HEK293 (cell line): ENCODE measurements around the gene PARVA.

Source experiments
- CTCF ChIA-PET: fragments of 350-600 bp; formaldehyde crosslinking; extraction: SDS; loops from one replicate; lab custom pipeline; 2021; ENCODE audit warnings: antibody characterized with exemption; lab: Yijun Ruan, JAX
- POLR2A ChIA-PET: fragments of 300-600 bp; formaldehyde crosslinking; extraction: SDS; loops from one replicate; lab custom pipeline; 2020; ENCODE audit warnings: antibody characterized with exemption, inconsistent platforms; lab: Yijun Ruan, JAX
- H3K27ac ChIP-seq: fragments of 200-500 bp; sonication (Bioruptor generic); 2 replicates; pipeline ENCODE4 v1.5.1; 2014; ENCODE audit warnings: low read depth, low read length, control low read depth, inconsistent platforms; ENCODE audit errors: extremely low read depth
- H3K36me3 ChIP-seq, 2 experiments: fragments of 200-500 bp in 1 of 2; sonication (Bioruptor generic) in 1 of 2; 1 replicate in 1 of 2; 2 replicates in 1 of 2; pipeline ENCODE4 v1.5.1; 2014 to 2017; ENCODE audit warnings: inconsistent platforms in 2 of 2, low read length in 2 of 2; ENCODE audit not compliant: control insufficient read depth in 2 of 2, insufficient read depth in 1 of 2
- H3K4me1 ChIP-seq: fragments of 200-500 bp; sonication (Bioruptor generic); 2 replicates; pipeline ENCODE4 v1.5.1; 2014; ENCODE audit warnings: mild to moderate bottlenecking, low read length, inconsistent platforms; ENCODE audit not compliant: control insufficient read depth, insufficient read depth
- H3K4me3 ChIP-seq: 2 replicates; pipeline ENCODE4 v1.5.1; 2011; ENCODE audit warnings: low read depth, mild to moderate bottlenecking, control low read depth, low read length, moderate library complexity
- H3K9me3 ChIP-seq: fragments of 200-500 bp; sonication (Bioruptor generic); 2 replicates; pipeline ENCODE4 v1.5.1; 2014; ENCODE audit warnings: low read depth, low read length, inconsistent platforms; ENCODE audit not compliant: control insufficient read depth, insufficient read depth
- GLI2 ChIP-seq: fragments of 450-650 bp; formaldehyde crosslinking; IDR thresholded peaks from 2 replicates; pipeline ENCODE4; 2017; ENCODE audit warnings: missing biosample characterization, missing genetic modification characterization, low read depth, borderline replicate concordance
- GLIS2 ChIP-seq: fragments of 450-650 bp; formaldehyde crosslinking; IDR thresholded peaks from 2 replicates; pipeline ENCODE4 v1.5.1; 2016; ENCODE audit warnings: missing biosample characterization, missing genetic modification characterization
- HOXA7 ChIP-seq: sonication (generic); formaldehyde crosslinking; IDR thresholded peaks from 2 replicates; pipeline ENCODE4 v1.8.1; 2022; ENCODE audit warnings: missing genetic modification reagents, borderline replicate concordance
- KLF1 ChIP-seq: fragments of 450-650 bp; formaldehyde crosslinking; IDR thresholded peaks from 2 replicates; pipeline ENCODE4 v1.5.1; 2016; ENCODE audit warnings: missing biosample characterization, missing genetic modification characterization
- KLF8 ChIP-seq: fragments of 450-650 bp; formaldehyde crosslinking; IDR thresholded peaks from 2 replicates; pipeline ENCODE4 v1.5.1; 2016; ENCODE audit warnings: missing biosample characterization, missing genetic modification characterization
- YY1 ChIP-seq: fragments of 450-650 bp; formaldehyde crosslinking; IDR thresholded peaks from 2 replicates; pipeline ENCODE4 v1.5.1; 2018; ENCODE audit warnings: missing biosample characterization, missing genetic modification characterization
- ZNF112 ChIP-seq: fragments of 450-650 bp; formaldehyde crosslinking; IDR thresholded peaks from 2 replicates; pipeline ENCODE4 v1.5.0; 2017; ENCODE audit warnings: missing biosample characterization, missing genetic modification characterization
- ZNF132 ChIP-seq: fragments of 450-650 bp; formaldehyde crosslinking; IDR thresholded peaks from 2 replicates; pipeline ENCODE4 v1.5.1; 2017; ENCODE audit warnings: missing biosample characterization, missing genetic modification characterization, borderline replicate concordance
- ZNF169 ChIP-seq: fragments of 450-650 bp; formaldehyde crosslinking; IDR thresholded peaks from 2 replicates; pipeline ENCODE4 v1.5.1; 2016; ENCODE audit warnings: missing biosample characterization, missing genetic modification characterization
- ZNF174 ChIP-seq: fragments of 450-650 bp; formaldehyde crosslinking; IDR thresholded peaks from 2 replicates; pipeline ENCODE4 v1.5.0; 2017; ENCODE audit warnings: missing biosample characterization, mild to moderate bottlenecking, missing genetic modification characterization
- ZNF2 ChIP-seq: fragments of 450-650 bp; formaldehyde crosslinking; IDR thresholded peaks from 2 replicates; pipeline ENCODE4 v1.5.1; 2016; ENCODE audit warnings: missing biosample characterization, missing genetic modification characterization
- ZNF544 ChIP-seq: fragments of 450-650 bp; formaldehyde crosslinking; IDR thresholded peaks from 2 replicates; pipeline ENCODE4 v1.5.0; 2017; ENCODE audit warnings: missing biosample characterization, missing genetic modification characterization
- ZNF560 ChIP-seq: fragments of 450-650 bp; formaldehyde crosslinking; IDR thresholded peaks from 2 replicates; pipeline ENCODE4 v1.5.1; 2017; ENCODE audit warnings: missing biosample characterization, missing genetic modification characterization, borderline replicate concordance
- ZNF571 ChIP-seq: fragments of 450-650 bp; formaldehyde crosslinking; IDR thresholded peaks from 2 replicates; pipeline ENCODE4 v1.5.0; 2017; ENCODE audit warnings: missing biosample characterization, missing genetic modification characterization
- ZNF658 ChIP-seq: fragments of 450-650 bp; formaldehyde crosslinking; IDR thresholded peaks from 2 replicates; pipeline ENCODE4; 2016; ENCODE audit warnings: missing biosample characterization, missing genetic modification characterization
- ZNF664 ChIP-seq: fragments of 450-650 bp; formaldehyde crosslinking; IDR thresholded peaks from 2 replicates; pipeline ENCODE4 v1.5.1; 2016; ENCODE audit warnings: missing biosample characterization, missing genetic modification characterization
- ZNF830 ChIP-seq: fragments of 450-650 bp; IDR thresholded peaks from 2 replicates; pipeline ENCODE4 v1.5.0; 2018; ENCODE audit warnings: missing biosample characterization, missing genetic modification characterization, low read depth, mild to moderate bottlenecking, moderate library complexity
- ZNF837 ChIP-seq: fragments of 450-650 bp; formaldehyde crosslinking; IDR thresholded peaks from 2 replicates; pipeline ENCODE4 v1.5.1; 2016; ENCODE audit warnings: missing biosample characterization, missing genetic modification characterization
- TF ChIP-seq, protein P1 (sequence below): fragments of 450-650 bp; IDR thresholded peaks from 2 replicates; pipeline ENCODE4 v1.5.1; 2018; ENCODE audit warnings: missing biosample characterization, missing genetic modification characterization
- TF ChIP-seq, protein P2 (sequence below): fragments of 450-650 bp; formaldehyde crosslinking; IDR thresholded peaks from 2 replicates; pipeline ENCODE4 v1.5.1; 2016; ENCODE audit warnings: missing biosample characterization, missing genetic modification characterization, low read depth
- TF ChIP-seq, protein P3 (sequence below): fragments of 450-650 bp; formaldehyde crosslinking; IDR thresholded peaks from 2 replicates; pipeline ENCODE4 v1.5.1; 2017; ENCODE audit warnings: missing biosample characterization, missing genetic modification characterization

PARVA gene

DNA sequence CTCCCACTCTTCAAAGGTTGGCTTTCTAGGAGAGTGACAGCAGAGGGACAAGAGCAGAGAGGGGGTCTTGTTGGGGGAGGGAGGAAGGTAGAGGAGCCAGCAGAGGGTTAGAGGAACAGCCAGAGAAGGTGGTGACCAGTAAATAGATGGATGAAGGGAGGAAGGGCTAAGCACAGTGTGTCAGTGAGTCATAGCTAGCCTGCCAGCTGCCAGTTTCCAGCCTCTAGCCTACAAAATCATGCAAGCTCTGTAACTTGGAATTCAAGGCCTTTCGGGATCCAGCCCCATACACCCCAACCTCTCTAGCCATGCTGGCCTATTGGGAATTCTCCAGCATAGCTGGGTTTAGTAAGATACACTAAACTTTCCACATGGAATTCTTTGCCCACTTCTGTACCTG, 149.4 kb downstream of the PARVA start:
- no peak overlapping the region for H3K4me3 ChIP-seq
- H3K9me3 ChIP-seq = no peaks in the 10 kb centered on the region
- H3K4me1 ChIP-seq = no peaks in the 10 kb centered on the region
- ChIA-PET CTCF (interaction anchor here (0.7 kb wide), 1 partner anchor 250 kb away, joined by 3 read pairs; no protein-coding TSS in a partner anchor), POLR2A (interaction anchor here (0.6 kb wide), 1 partner anchor 1718 kb away, joined by 6 read pairs; no protein-coding TSS in a partner anchor)
- H3K27ac ChIP-seq = no peak overlapping the region
- H3K36me3 ChIP-seq = peaks cover 0 to 12% of the 10 kb centered on the region in 2 experiments; a peak in 1 of 3 replicates
- TF ChIP-seq ZNF664 (tag by site-specific recombination) = no peak
- no peak for TF ChIP-seq KLF8 (tag by site-specific recombination)
- no peak for TF ChIP-seq ZNF132 (tag by site-specific recombination)
- no peak for TF ChIP-seq ZNF544 (tag by site-specific recombination)
- no peak for TF ChIP-seq ZNF112 (tag by site-specific recombination)
- no peak for TF ChIP-seq ZNF2 (tag by site-specific recombination)
- no peak for TF ChIP-seq ZNF169 (tag by site-specific recombination)
- no peak for TF ChIP-seq ZNF571 (tag by site-specific recombination)
- TF ChIP-seq, protein P1, sequence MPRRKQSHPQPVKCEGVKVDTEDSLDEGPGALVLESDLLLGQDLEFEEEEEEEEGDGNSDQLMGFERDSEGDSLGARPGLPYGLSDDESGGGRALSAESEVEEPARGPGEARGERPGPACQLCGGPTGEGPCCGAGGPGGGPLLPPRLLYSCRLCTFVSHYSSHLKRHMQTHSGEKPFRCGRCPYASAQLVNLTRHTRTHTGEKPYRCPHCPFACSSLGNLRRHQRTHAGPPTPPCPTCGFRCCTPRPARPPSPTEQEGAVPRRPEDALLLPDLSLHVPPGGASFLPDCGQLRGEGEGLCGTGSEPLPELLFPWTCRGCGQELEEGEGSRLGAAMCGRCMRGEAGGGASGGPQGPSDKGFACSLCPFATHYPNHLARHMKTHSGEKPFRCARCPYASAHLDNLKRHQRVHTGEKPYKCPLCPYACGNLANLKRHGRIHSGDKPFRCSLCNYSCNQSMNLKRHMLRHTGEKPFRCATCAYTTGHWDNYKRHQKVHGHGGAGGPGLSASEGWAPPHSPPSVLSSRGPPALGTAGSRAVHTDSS = no peak
- TF ChIP-seq, protein P2, sequence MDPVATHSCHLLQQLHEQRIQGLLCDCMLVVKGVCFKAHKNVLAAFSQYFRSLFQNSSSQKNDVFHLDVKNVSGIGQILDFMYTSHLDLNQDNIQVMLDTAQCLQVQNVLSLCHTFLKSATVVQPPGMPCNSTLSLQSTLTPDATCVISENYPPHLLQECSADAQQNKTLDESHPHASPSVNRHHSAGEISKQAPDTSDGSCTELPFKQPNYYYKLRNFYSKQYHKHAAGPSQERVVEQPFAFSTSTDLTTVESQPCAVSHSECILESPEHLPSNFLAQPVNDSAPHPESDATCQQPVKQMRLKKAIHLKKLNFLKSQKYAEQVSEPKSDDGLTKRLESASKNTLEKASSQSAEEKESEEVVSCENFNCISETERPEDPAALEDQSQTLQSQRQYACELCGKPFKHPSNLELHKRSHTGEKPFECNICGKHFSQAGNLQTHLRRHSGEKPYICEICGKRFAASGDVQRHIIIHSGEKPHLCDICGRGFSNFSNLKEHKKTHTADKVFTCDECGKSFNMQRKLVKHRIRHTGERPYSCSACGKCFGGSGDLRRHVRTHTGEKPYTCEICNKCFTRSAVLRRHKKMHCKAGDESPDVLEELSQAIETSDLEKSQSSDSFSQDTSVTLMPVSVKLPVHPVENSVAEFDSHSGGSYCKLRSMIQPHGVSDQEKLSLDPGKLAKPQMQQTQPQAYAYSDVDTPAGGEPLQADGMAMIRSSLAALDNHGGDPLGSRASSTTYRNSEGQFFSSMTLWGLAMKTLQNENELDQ (tag by site-specific recombination) = no peak
- TF ChIP-seq ZNF560 (tag by site-specific recombination) = no peak
- no peak for TF ChIP-seq HOXA7
- no peak for TF ChIP-seq GLI2 (tag by site-specific recombination)
- no peak for TF ChIP-seq ZNF174 (tag by site-specific recombination)
- TF ChIP-seq GLIS2 = no peak
- TF ChIP-seq ZNF658 (tag by site-specific recombination) = no peak

DNA sequence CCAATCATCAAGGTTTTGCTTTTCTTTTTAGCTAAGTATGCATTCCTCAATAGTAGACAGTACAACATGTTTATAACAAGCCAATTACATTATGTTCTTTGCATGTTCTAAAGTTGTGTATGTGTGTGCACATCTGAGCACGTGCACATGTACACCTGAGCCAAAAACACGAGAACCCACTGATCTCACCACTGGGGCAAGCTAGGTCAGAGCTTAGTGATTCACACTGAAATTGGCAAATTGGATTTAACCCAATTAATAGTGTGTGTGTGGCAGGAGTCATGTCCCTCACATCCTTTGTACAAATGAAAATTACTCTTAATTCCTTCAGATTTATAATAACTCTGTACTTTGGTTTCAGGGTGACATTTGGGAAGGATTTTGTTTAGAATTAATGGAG, 151.1 kb downstream of the PARVA start:
- POLR2A ChIA-PET = no interaction called here
- Histone ChIP-seq H3K9me3 (no peaks in the 10 kb centered on the region), H3K4me1 (no peaks in the 10 kb centered on the region), H3K4me3 (no peak overlapping the region), H3K27ac (no peak overlapping the region), H3K36me3 (peaks cover 0 to 16% of the 10 kb centered on the region in 2 experiments; a peak in 1 of 3 replicates)
- TF ChIP-seq ZNF837 (tag by site-specific recombination) (no peak), KLF1 (tag by site-specific recombination) (no peak), YY1 (tag by site-specific recombination) (no peak), ZNF830 (tag by site-specific recombination) (no peak), HOXA7 (no peak)
- TF ChIP-seq, protein P3, sequence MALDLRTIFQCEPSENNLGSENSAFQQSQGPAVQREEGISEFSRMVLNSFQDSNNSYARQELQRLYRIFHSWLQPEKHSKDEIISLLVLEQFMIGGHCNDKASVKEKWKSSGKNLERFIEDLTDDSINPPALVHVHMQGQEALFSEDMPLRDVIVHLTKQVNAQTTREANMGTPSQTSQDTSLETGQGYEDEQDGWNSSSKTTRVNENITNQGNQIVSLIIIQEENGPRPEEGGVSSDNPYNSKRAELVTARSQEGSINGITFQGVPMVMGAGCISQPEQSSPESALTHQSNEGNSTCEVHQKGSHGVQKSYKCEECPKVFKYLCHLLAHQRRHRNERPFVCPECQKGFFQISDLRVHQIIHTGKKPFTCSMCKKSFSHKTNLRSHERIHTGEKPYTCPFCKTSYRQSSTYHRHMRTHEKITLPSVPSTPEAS (tag by site-specific recombination) = no peak
- CTCF ChIA-PET = interaction anchor here (0.5 kb wide), 1 partner anchor 1615 kb away, joined by 3 read pairs; no protein-coding TSS in a partner anchor
